Lung (tissue), 12 donors: ENCODE measurements around the gene ADAM10. TPM values are rescaled to one million over a fixed set of nuclear protein-coding genes. Genes with fewer than 3 reads are reported as not detected.

Experiments used
- ATAC-seq: fragments of 200-7000 bp; cut with Tn5 transposase; one replicate; pipeline ENCODE4 v1.9.1; 2020; ENCODE audit warnings: moderate number of reproducible peaks; ENCODE audit not compliant: insufficient read depth, low FRiP score
- DNase-seq, 3 donors: peaks; one replicate each; pipeline ENCODE4 v3.0.0-alpha.2; 2013 to 2017
- H3K27ac ChIP-seq, 2 donors: one replicate each; pipeline ENCODE4 v1.5.1; 2013; ENCODE audit warnings: mild to moderate bottlenecking in 2 of 2, moderate library complexity in 2 of 2, control low read depth in 1 of 2, inconsistent platforms in 1 of 2, low read depth in 1 of 2, low read length in 1 of 2
- H3K27me3 ChIP-seq, 3 donors: one replicate each; pipeline ENCODE4 v1.5.1; 2013; ENCODE audit warnings: low read length in 2 of 3; ENCODE audit not compliant: control insufficient read depth in 3 of 3, insufficient read depth in 3 of 3
- H3K36me3 ChIP-seq, 4 donors: one replicate each; pipeline ENCODE4 v1.5.1; 2013; ENCODE audit warnings: low read length in 4 of 4, mild to moderate bottlenecking in 1 of 4, moderate library complexity in 1 of 4; ENCODE audit not compliant: control insufficient read depth in 4 of 4, insufficient read depth in 4 of 4
- H3K4me1 ChIP-seq, 5 donors: one replicate each; pipeline ENCODE4 v1.5.1; 2013; ENCODE audit warnings: low read length in 5 of 5, mild to moderate bottlenecking in 2 of 5, moderate library complexity in 1 of 5; ENCODE audit not compliant: control insufficient read depth in 5 of 5, insufficient read depth in 5 of 5
- H3K4me3 ChIP-seq: one replicate; pipeline ENCODE4 v1.5.1; 2013; ENCODE audit warnings: mild to moderate bottlenecking, control low read depth, moderate library complexity
- H3K9ac ChIP-seq, 2 donors: one replicate each; pipeline ENCODE4 v1.5.1; 2013; ENCODE audit warnings: low read length in 2 of 2, control low read depth in 1 of 2; ENCODE audit not compliant: insufficient read depth in 1 of 2
- H3K9me3 ChIP-seq, 4 donors: one replicate each; pipeline ENCODE4 v1.5.1; 2013; ENCODE audit warnings: low read length in 3 of 4, mild to moderate bottlenecking in 1 of 4, moderate library complexity in 1 of 4; ENCODE audit not compliant: control insufficient read depth in 4 of 4, insufficient read depth in 3 of 4
- CTCF ChIP-seq: IDR thresholded peaks from 2 replicates; pipeline ENCODE4 v1.5.1; 2012; ENCODE audit warnings: mild to moderate bottlenecking; ENCODE audit errors: control extremely low read depth, extremely low read depth
- WGBS, 2 donors: extraction: QIAGEN DNeasy Blood & Tissue Kit; methylation state at CpG; one replicate each; pipeline ENCODE4 v1.1.7; 2013; 5-methylcytosine and 5-hydroxymethylcytosine counted together
- polyA plus RNA-seq, 2 donors: library from polyadenylated mRNA; stranded (reverse); fragments of 200-250 nt; gene quantifications; one replicate each; pipeline ENCODE4 v1.2.1, GENCODE V29; 2013
- total RNA-seq, 2 donors: library from RNA; depleted of rRNA in 1 of 2; stranded (reverse); fragments of >200 nt in 1 of 2; gene quantifications; one replicate each; pipeline ENCODE4 v1.2.1, GENCODE V29; 2014 to 2021
- donor health status: control.
- donor health status: control.
- donor health status: Bipolar disorder and iron deficiency.
- donor health status: healthy.
- donor health status: DM: yes; HTN: yes; CAD: no.

Gene ADAM10
- total and polyA plus RNA-seq, 4 donors, result 9.7 to 274 (median 88.6) TPM

- ATAC-seq, result no peak
- Histone ChIP-seq H3K4me3 (no peak overlapping the region), H3K27me3 (no peaks in the 10 kb centered on the region), H3K27ac (no peak overlapping the region), H3K36me3 (peaks cover 0 to 13% (median 1%) of the 10 kb centered on the region in 4 donors), H3K9ac (no peak overlapping the region), H3K4me1 (peaks cover 0 to 20% (median 2%) of the 10 kb centered on the region in 5 donors), H3K9me3 (no peaks in the 10 kb centered on the region)
- 59 to 65% methylated on average over 1 of the region's 1 CpG for WGBS, 2 donors
- DNase-seq, result peak in 1 of 3 donors; percentile 17
- TF ChIP-seq CTCF, result no peak
Measured at GRCh38 chr15:58666957-58667356, 82.5 kb downstream of the ADAM10 start.

GRCh38 chr15:58665672-58666071 lies 83.8 kb downstream of the ADAM10 start:
- Histone ChIP-seq H3K4me3 (no peak overlapping the region), H3K9ac (no peak overlapping the region), H3K4me1 (peaks cover 0 to 20% (median 2%) of the 10 kb centered on the region in 5 donors), H3K36me3 (peaks cover 0 to 13% (median 3%) of the 10 kb centered on the region in 4 donors), H3K27ac (no peak overlapping the region), H3K9me3 (no peaks in the 10 kb centered on the region), H3K27me3 (no peaks in the 10 kb centered on the region)
- ATAC-seq (no peak), DNase-seq (no peak)
- no peak for TF ChIP-seq CTCF
- WGBS, 2 donors, result 96% methylated on average over 2 of the region's 2 CpGs

GRCh38 chr15:58650102-58650501 lies 99.4 kb downstream of the ADAM10 start:
- Histone ChIP-seq H3K27ac (no peak overlapping the region), H3K36me3 (peaks cover under 1 to 12% (median 7%) of the 10 kb centered on the region in 4 donors), H3K9me3 (no peaks in the 10 kb centered on the region), H3K4me3 (no peak overlapping the region), H3K4me1 (no peaks in the 10 kb centered on the region), H3K27me3 (no peaks in the 10 kb centered on the region), H3K9ac (no peak overlapping the region)
- DNase-seq (no peak), ATAC-seq (no peak)
- TF ChIP-seq CTCF, result no peak

GRCh38 chr15:58649175-58649574 lies 100.3 kb downstream of the ADAM10 start:
- H3K36me3 ChIP-seq, result peaks cover 0 to 5% (median 3%) of the 10 kb centered on the region in 4 donors
- H3K27me3 ChIP-seq, result no peaks in the 10 kb centered on the region
- TF ChIP-seq CTCF, result no peak
- H3K9ac ChIP-seq, result no peak overlapping the region
- ATAC-seq, result no peak
- H3K4me1 ChIP-seq, result no peaks in the 10 kb centered on the region
- no peaks in the 10 kb centered on the region for H3K9me3 ChIP-seq
- H3K27ac ChIP-seq, result no peak overlapping the region
- no peak overlapping the region for H3K4me3 ChIP-seq
- WGBS, 2 donors, result 98% methylated on average over 2 of the region's 2 CpGs
- no peak for DNase-seq
